SH-SY5Y (cell line): ENCODE results near the gene ANTXR1.

Experiments
- GATA2 ChIP-seq: IDR thresholded peaks from 2 replicates; pipeline ENCODE4 v1.6.1; 2011; ENCODE audit warnings: mild to moderate bottlenecking, low read depth, low read length
- GATA3 ChIP-seq: IDR thresholded peaks from 2 replicates; pipeline ENCODE4 v1.6.1; 2011; ENCODE audit warnings: low read depth, mild to moderate bottlenecking, low read length, moderate library complexity

GRCh38 chr2:69223759-69224511 is 211.0 kb downstream of the ANTXR1 start:
- TF ChIP-seq GATA3 (no peak), GATA2 (no peak)
